ENCODE data around the gene TALDO1. TPM values are rescaled to one million over a fixed set of nuclear protein-coding genes. Genes with fewer than 3 reads are reported as not detected.

TALDO1 gene
- total and polyA plus RNA-seq, 10 of the 15 experiments (the other 5 are each of a cell fraction or from before 2014, with no cell fraction given): 121 to 302 (median 182) TPM

GRCh38 chr11:742156-742546 lies 5.1 kb upstream of the TALDO1 start:
- Histone ChIP-seq H3K79me2 (ENCODE audit: control insufficient read depth, insufficient read depth, low read length) (no peaks in the 10 kb centered on the region), H3K4me1 (ENCODE audit: control insufficient read depth, insufficient read depth, low read length) (no peaks in the 10 kb centered on the region), H3K27me3 (replicated peaks in 1 of 2; ENCODE audit: control insufficient read depth in 2 of 2, insufficient read depth in 2 of 2, low read length in 1 of 2) (no peaks in the 10 kb centered on the region), H3K36me3 (ENCODE audit: control insufficient read depth in 2 of 2, insufficient read depth in 2 of 2, low read length in 1 of 2) (no peaks in the 10 kb centered on the region), H3K9ac (ENCODE audit: control insufficient read depth, insufficient read depth, low read length) (no peak overlapping the region), H2AFZ (ENCODE audit: control insufficient read depth, low read depth, low read length) (no peak overlapping the region), H3K9me3 (replicated peaks; ENCODE audit: control insufficient read depth, insufficient read depth, low read length) (no peaks in the 10 kb centered on the region), H3K4me3 (no peak overlapping the region), H4K20me1 (ENCODE audit: control insufficient read depth, insufficient read depth) (no peaks in the 10 kb centered on the region), H3K27ac (ENCODE audit: control insufficient read depth, insufficient read depth) (no peak overlapping the region), H3K4me2 (ENCODE audit: control insufficient read depth, insufficient read depth) (no peak overlapping the region)
- FAIRE-seq (no peak), ATAC-seq (no peak), DNase-seq (ENCODE audit: low read depth, low spot score) (no peak)
- WGBS (ENCODE audit: insufficient coverage, insufficient replicate concordance, low lambda C conversion rate, missing lambda C conversion rate): 100% methylated on average over 3 of the region's 3 CpGs
- SMC1A ChIA-PET (ENCODE audit: uncharacterized antibody, unreplicated experiment): no interaction called here
- in situ Hi-C loops (cut with MboI): no loop called here
- intact Hi-C loops (cut with micrococcal nuclease; ENCODE audit: unreplicated experiment): no loop called here
- no TSS peak for BruUV-seq (replicated peaks)
- CTCF ChIA-PET: no interaction called here
- RAD21 ChIA-PET (ENCODE audit: unreplicated experiment): interaction anchor here (0.7 kb wide), 1 partner anchor 77 kb away, joined by 3 read pairs; the partner anchor contains the start of gene PNPLA2
- POLR2A ChIA-PET: no interaction called here
- TF ChIP-seq ZBTB4 (CRISPR knock-in tag; IDR thresholded peaks at IDR 0.05) (no peak), YY1 (IDR thresholded peaks at IDR 0.05; ENCODE audit: low read depth, low read length) (no peak), MXI1 (IDR thresholded peaks at IDR 0.05; ENCODE audit: low read depth, low read length) (no peak), ZSCAN29 (IDR thresholded peaks at IDR 0.05) (no peak), CBFB (IDR thresholded peaks at IDR 0.05; ENCODE audit: low read depth) (no peak), SMARCA5 (IDR thresholded peaks at IDR 0.05) (no peak), STAT3 (IDR thresholded peaks at IDR 0.05; ENCODE audit: low read depth, low read length) (no peak), RELA (IDR thresholded peaks at IDR 0.05; ENCODE audit: borderline replicate concordance, partially characterized antibody) (no peak), CHD2 (IDR thresholded peaks at IDR 0.05; ENCODE audit: borderline replicate concordance, low read depth, low read length) (no peak), IRF3 (IDR thresholded peaks at IDR 0.05) (no peak), NFXL1 (IDR thresholded peaks at IDR 0.05; ENCODE audit: borderline replicate concordance) (no peak), ZBTB33 (IDR thresholded peaks at IDR 0.05) (no peak), PBX3 (IDR thresholded peaks at IDR 0.05; ENCODE audit: insufficient replicate concordance, low read depth, low read length) (no peak), MAX (IDR thresholded peaks at IDR 0.05; ENCODE audit: low read depth, low read length) (no peak), MYB (IDR thresholded peaks at IDR 0.05; ENCODE audit: borderline replicate concordance, low read depth, low read length) (no peak), ZNF217 (IDR thresholded peaks at IDR 0.05) (no peak), SIX5 (IDR thresholded peaks at IDR 0.05; ENCODE audit: low read depth, low read length, severe bottlenecking) (no peak), CEBPB (IDR thresholded peaks at IDR 0.05; ENCODE audit: borderline replicate concordance in 1 of 2, low read depth in 2 of 2, low read length in 2 of 2) (no peak), ZNF384 (IDR thresholded peaks at IDR 0.05; ENCODE audit: borderline replicate concordance, low read depth, low read length) (no peak)

All from GM12878 (cell line).